Stomach (tissue), 4 donors: ENCODE data around the gene CLIP2.

Source experiments
- EP300 ChIP-seq: sonication (generic); formaldehyde crosslinking; IDR thresholded peaks from one replicate; pipeline ENCODE4 v1.6.1; 2017; ENCODE audit warnings: antibody characterized with exemption
- POLR2AphosphoS5 ChIP-seq, 3 donors: sonication (generic); formaldehyde crosslinking; IDR thresholded peaks; one replicate each; pipeline ENCODE4 v1.6.1; 2016; ENCODE audit warnings: antibody characterized with exemption in 3 of 3
- TF ChIP-seq, protein P1 (sequence below), 7 experiments: fragments of 450-650 bp in 4 of 7; fragments of 200-600 bp in 3 of 7; sonication (generic) in 3 of 7; IDR thresholded peaks; one replicate each; pipeline ENCODE4 v1.5.1; 2016 to 2019; ENCODE audit warnings: antibody characterized with exemption in 7 of 7, control low read depth in 2 of 7, mild to moderate bottlenecking in 1 of 7

DNA sequence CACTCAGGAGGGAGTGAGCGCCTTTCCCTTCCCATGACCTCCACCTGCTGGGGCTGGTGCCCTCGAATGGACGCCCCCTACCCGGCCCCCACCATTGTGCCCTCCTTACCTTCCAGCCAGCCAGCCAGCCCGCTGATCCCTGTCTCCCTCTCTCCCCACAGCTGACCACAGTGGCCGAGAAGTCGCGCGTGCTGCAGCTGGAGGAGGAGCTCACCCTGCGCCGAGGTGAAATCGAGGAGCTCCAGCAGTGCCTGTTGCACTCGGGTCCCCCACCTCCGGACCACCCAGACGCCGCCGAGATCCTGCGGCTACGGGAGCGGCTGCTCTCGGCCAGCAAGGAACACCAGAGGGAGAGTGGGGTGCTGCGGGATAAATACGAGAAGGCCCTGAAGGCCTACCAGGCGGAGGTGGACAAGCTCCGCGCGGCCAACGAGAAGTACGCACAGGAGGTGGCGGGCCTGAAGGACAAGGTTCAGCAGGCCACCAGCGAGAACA is 86.6 kb downstream of the CLIP2 start:
- TF ChIP-seq, protein P1, sequence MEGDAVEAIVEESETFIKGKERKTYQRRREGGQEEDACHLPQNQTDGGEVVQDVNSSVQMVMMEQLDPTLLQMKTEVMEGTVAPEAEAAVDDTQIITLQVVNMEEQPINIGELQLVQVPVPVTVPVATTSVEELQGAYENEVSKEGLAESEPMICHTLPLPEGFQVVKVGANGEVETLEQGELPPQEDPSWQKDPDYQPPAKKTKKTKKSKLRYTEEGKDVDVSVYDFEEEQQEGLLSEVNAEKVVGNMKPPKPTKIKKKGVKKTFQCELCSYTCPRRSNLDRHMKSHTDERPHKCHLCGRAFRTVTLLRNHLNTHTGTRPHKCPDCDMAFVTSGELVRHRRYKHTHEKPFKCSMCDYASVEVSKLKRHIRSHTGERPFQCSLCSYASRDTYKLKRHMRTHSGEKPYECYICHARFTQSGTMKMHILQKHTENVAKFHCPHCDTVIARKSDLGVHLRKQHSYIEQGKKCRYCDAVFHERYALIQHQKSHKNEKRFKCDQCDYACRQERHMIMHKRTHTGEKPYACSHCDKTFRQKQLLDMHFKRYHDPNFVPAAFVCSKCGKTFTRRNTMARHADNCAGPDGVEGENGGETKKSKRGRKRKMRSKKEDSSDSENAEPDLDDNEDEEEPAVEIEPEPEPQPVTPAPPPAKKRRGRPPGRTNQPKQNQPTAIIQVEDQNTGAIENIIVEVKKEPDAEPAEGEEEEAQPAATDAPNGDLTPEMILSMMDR (IDR thresholded peaks at IDR 0.05), result no peak
- TF ChIP-seq POLR2AphosphoS5 (IDR thresholded peaks at IDR 0.05) (no peak), EP300 (no peak)
